ENCODE measurements around the gene RNF25. TPM values are rescaled to one million over a fixed set of nuclear protein-coding genes. Genes with fewer than 3 reads are reported as not detected.

RNF25 gene
- total RNA-seq, 1 donor from 2014 or later, result 20.2 TPM

- ATAC-seq (no peak), DNase-seq (no peak)
- no peak overlapping the region for H3K27ac ChIP-seq
- H3K9me3 ChIP-seq, result no peaks in the 10 kb centered on the region
- H3K27me3 ChIP-seq, result no peaks in the 10 kb centered on the region
- H3K36me3 ChIP-seq, result no peaks in the 10 kb centered on the region
- peaks cover 13% of the 10 kb centered on the region for H3K4me1 ChIP-seq
- peak overlapping the region; percentile 94 for H3K4me3 ChIP-seq
- TF ChIP-seq CTCF (IDR thresholded peaks at IDR 0.05), result no peak
- intact Hi-C loops (cut with DNase I), result no loop called here
These were observed 38.5 kb upstream of the RNF25 start for GRCh38 chr2:218710334-218710686.

- Histone ChIP-seq H3K4me3 (peak overlapping the region; percentile 94), H3K27ac (no peak overlapping the region), H3K27me3 (no peaks in the 10 kb centered on the region), H3K36me3 (no peaks in the 10 kb centered on the region), H3K9me3 (no peaks in the 10 kb centered on the region), H3K4me1 (peaks cover 11% of the 10 kb centered on the region)
- TF ChIP-seq CTCF (IDR thresholded peaks at IDR 0.05), result no peak
- DNase-seq (no peak), ATAC-seq (no peak)
- intact Hi-C loops (cut with DNase I), result no loop called here
These were observed 38.1 kb upstream of the RNF25 start for GRCh38 chr2:218709908-218710307.

GRCh38 chr2:218708086-218708485 lies 36.3 kb upstream of the RNF25 start:
- Histone ChIP-seq H3K4me3 (no peak overlapping the region), H3K27me3 (no peaks in the 10 kb centered on the region), H3K27ac (no peak overlapping the region), H3K36me3 (no peaks in the 10 kb centered on the region), H3K4me1 (peaks cover 8% of the 10 kb centered on the region), H3K9me3 (no peaks in the 10 kb centered on the region)
- intact Hi-C loops (cut with DNase I), result no loop called here
- ATAC-seq (no peak), DNase-seq (no peak)
- no peak for TF ChIP-seq CTCF (IDR thresholded peaks at IDR 0.05)

GRCh38 chr2:218703341-218703740 lies 31.5 kb upstream of the RNF25 start:
- intact Hi-C loops (cut with DNase I), result no loop called here
- no peak for TF ChIP-seq CTCF (IDR thresholded peaks at IDR 0.05)
- Histone ChIP-seq H3K9me3 (no peaks in the 10 kb centered on the region), H3K27ac (no peak overlapping the region), H3K4me1 (no peaks in the 10 kb centered on the region), H3K4me3 (no peak overlapping the region), H3K27me3 (no peaks in the 10 kb centered on the region), H3K36me3 (peaks cover 13% of the 10 kb centered on the region)
- DNase-seq, result no peak
- ATAC-seq, result peak; percentile 66

- Histone ChIP-seq H3K9me3 (no peaks in the 10 kb centered on the region), H3K27ac (no peak overlapping the region), H3K4me3 (no peak overlapping the region), H3K36me3 (peaks cover 19% of the 10 kb centered on the region), H3K27me3 (no peaks in the 10 kb centered on the region), H3K4me1 (no peaks in the 10 kb centered on the region)
- TF ChIP-seq CTCF (IDR thresholded peaks at IDR 0.05), result no peak
- ATAC-seq (no peak), DNase-seq (no peak)
- intact Hi-C loops (cut with DNase I), result no loop called here
These were observed 30.0 kb upstream of the RNF25 start for GRCh38 chr2:218701806-218702205.

GRCh38 chr2:218698885-218699284 lies 27.1 kb upstream of the RNF25 start:
- H3K27me3 ChIP-seq, result no peaks in the 10 kb centered on the region
- TF ChIP-seq CTCF (IDR thresholded peaks at IDR 0.05), result no peak
- peaks cover 27% of the 10 kb centered on the region for H3K36me3 ChIP-seq
- H3K27ac ChIP-seq, result no peak overlapping the region
- H3K4me1 ChIP-seq, result no peaks in the 10 kb centered on the region
- no peaks in the 10 kb centered on the region for H3K9me3 ChIP-seq
- peak; percentile 19 for ATAC-seq
- no peak for DNase-seq
- H3K4me3 ChIP-seq, result no peak overlapping the region
- intact Hi-C loops (cut with DNase I), result no loop called here

Data from upper lobe of right lung (tissue), 1 donor.